Heart right ventricle (tissue), 16 donors: ENCODE data around the gene TMEM183A. TPM values are rescaled to one million over a fixed set of nuclear protein-coding genes. Genes with fewer than 3 reads are reported as not detected.

Experiments used
- ATAC-seq, 8 donors: fragments of 200-7000 bp; cut with Tn5 transposase; one replicate each; pipeline ENCODE4 v1.9.1; 2020; ENCODE audit warnings: mild to moderate bottlenecking in 8 of 8, moderate library complexity in 8 of 8, moderate number of reproducible peaks in 1 of 8
- DNase-seq, 2 donors: peaks; one replicate each; pipeline ENCODE4 v3.0.0-alpha.2; 2020
- H3K27ac ChIP-seq, 10 donors: fragments of 200-600 bp; sonication (generic) in 2 of 10; one replicate each; pipeline versions ENCODE4 v1.5.0 to v1.8.0; 2020 to 2022; ENCODE audit warnings: mild to moderate bottlenecking in 3 of 10
- H3K27me3 ChIP-seq, 7 donors: fragments of 200-600 bp; one replicate each; pipeline ENCODE4 v1.8.0; 2021 to 2022; ENCODE audit warnings: mild to moderate bottlenecking in 2 of 7
- H3K36me3 ChIP-seq, 9 donors: fragments of 200-600 bp; sonication (generic) in 1 of 9; one replicate each; pipeline versions ENCODE4 v1.5.0 to v1.8.0; 2020 to 2022; ENCODE audit warnings: mild to moderate bottlenecking in 2 of 9
- H3K4me1 ChIP-seq, 9 donors: fragments of 200-600 bp; sonication (generic) in 1 of 9; one replicate each; pipeline versions ENCODE4 v1.5.0 to v1.8.0; 2020 to 2022; ENCODE audit warnings: mild to moderate bottlenecking in 4 of 9
- H3K4me3 ChIP-seq, 10 donors: fragments of 200-600 bp; sonication (generic) in 2 of 10; one replicate each; pipeline versions ENCODE4 v1.5.0 to v1.8.0; 2020 to 2022; ENCODE audit warnings: mild to moderate bottlenecking in 7 of 10, moderate library complexity in 2 of 10
- H3K9me3 ChIP-seq, 11 donors: fragments of 200-600 bp in 10 of 11; sonication (generic) in 2 of 11; one replicate each; pipeline versions ENCODE4 v1.5.0 to v1.8.0; 2013 to 2022; ENCODE audit warnings: mild to moderate bottlenecking in 2 of 11, control low read depth in 1 of 11, moderate library complexity in 1 of 11
- CTCF ChIP-seq, 9 donors: fragments of 200-600 bp; sonication (generic) in 2 of 9; IDR thresholded peaks; one replicate each; pipeline versions ENCODE4 v1.5.0 to v1.8.0; 2021 to 2022; ENCODE audit warnings: antibody characterized with exemption in 9 of 9, mild to moderate bottlenecking in 5 of 9, moderate library complexity in 1 of 9
- WGBS, 2 donors: extraction: QIAGEN DNeasy Blood & Tissue Kit; methylation state at CpG; one replicate each; pipeline ENCODE4 v1.1.7; 2013; ENCODE audit warnings: inconsistent platforms in 1 of 2; 5-methylcytosine and 5-hydroxymethylcytosine counted together
- intact Hi-C, 10 donors: fragments of 100-400 bp; cut with DNase I; formaldehyde crosslinking; loops; one replicate each; pipeline versions ENCODE4 v1.11.1 to v1.14.2; 2022
- polyA plus RNA-seq, 2 donors: library from polyadenylated mRNA; stranded (reverse); fragments of 200-250 nt; gene quantifications; one replicate each; pipeline ENCODE4 v1.2.3, GENCODE V29; 2013
- total RNA-seq, 10 donors: library from RNA; stranded (reverse); fragmentation: NEBNext Ultra II Directional in 3 of 10; extraction: Animal tissue kit (Norgen Biotek cat#: 25700) in 3 of 10; gene quantifications; one replicate each; pipeline versions ENCODE4 v1.2.1 to v1.2.4, GENCODE V29; 2021 to 2023
- donor health status: Arrhythmogenic right ventricular cardiomyopathy.
- donor health status: ischemic (EF 13 %, LVEDD 7.1; RV severe dilation, severe dysfunction).
- donor health status: healthy with polysubstance abuse.
- donor health status: DM: no; HTN: yes; CAD: no.
- donor health status: DM: no; HTN: no; CAD: no.
- donor health status: ischemic (EF 25% LVEDD 6.9; RV normal size, moderate dysfunction).
- donor health status: ischemic (EF 25% LVEDD 5.7; RV mildly dilated, moderate dysfunction).
- donor health status: healthy.
- donor health status: DM: yes; HTN: yes; CAD: no.
- donor health status: Ischemic cardiomyopathy.
- donor health status: ischemic (EF 35%, LVEDD 5.7; RV mildly dilated, moderate dysfunction).
- donor health status: nonischemic (EF 11% LVEDD 7.7; RV severe dilation, severe dysfunction).
- donor health status: DM: yes; HTN: yes; CAD: no.
- donor health status: PGD.
- donor health status: ischemic (EF 29% LVEDD 5.4; RV normal size, mild dysfunction).
- donor health status: nonischemic (EF 23%, LVEDD 6.1; RV moderate dilation, normal function).

Gene TMEM183A
- total and polyA plus RNA-seq, 12 donors: 11.5 to 38.1 (median 21.1) TPM

GRCh38 chr1:202987922-202988583 is 19.1 kb upstream of the TMEM183A start:
- no peak overlapping the region for H3K4me3 ChIP-seq
- intact Hi-C loops: loop anchor here in 1 of 10 donors (10.0 kb wide), 1 partner anchor 63 kb away; the partner anchor contains the start of gene KLHL12
- peaks cover 0 to 20% (median 0%) of the 10 kb centered on the region in 9 donors for H3K4me1 ChIP-seq
- no peaks in the 10 kb centered on the region for H3K36me3 ChIP-seq
- WGBS, 2 donors: 53 to 89% methylated on average over 5 of the region's 5 CpGs
- peaks cover 0 to 6% (median 0%) of the 10 kb centered on the region in 11 donors for H3K9me3 ChIP-seq
- H3K27me3 ChIP-seq: peaks cover 0 to 32% (median 2%) of the 10 kb centered on the region in 7 donors
- no peak for DNase-seq
- ATAC-seq: no peak
- H3K27ac ChIP-seq: no peak overlapping the region
- no peak for TF ChIP-seq CTCF (IDR thresholded peaks at IDR 0.05)

- Histone ChIP-seq H3K4me3 (no peak overlapping the region), H3K4me1 (peaks cover 0 to 16% (median 0%) of the 10 kb centered on the region in 9 donors), H3K9me3 (peaks cover 0 to 6% (median 0%) of the 10 kb centered on the region in 11 donors), H3K36me3 (no peaks in the 10 kb centered on the region), H3K27ac (no peak overlapping the region), H3K27me3 (peaks cover 0 to 47% (median 17%) of the 10 kb centered on the region in 7 donors)
- no peak for ATAC-seq
- no peak for TF ChIP-seq CTCF (IDR thresholded peaks at IDR 0.05)
- intact Hi-C loops: loop anchor here in 7 of 10 donors (10.0 kb wide), 3 partner anchors 65 to 235 kb away; partner anchors contain the start of gene KLHL12 (in 2 of the 7)
- no peak for DNase-seq
- WGBS, 2 donors: 91% methylated on average over 2 of the region's 2 CpGs
Measured at GRCh38 chr1:202989879-202990278, 17.3 kb upstream of the TMEM183A start.

GRCh38 chr1:202991112-202991511 is 16.1 kb upstream of the TMEM183A start:
- H3K27ac ChIP-seq: no peak overlapping the region
- no peak overlapping the region for H3K4me3 ChIP-seq

GRCh38 chr1:202994756-202995155 is 12.4 kb upstream of the TMEM183A start:
- Histone ChIP-seq H3K36me3 (no peaks in the 10 kb centered on the region), H3K4me1 (peaks cover 0 to 13% (median 0%) of the 10 kb centered on the region in 9 donors), H3K27me3 (peaks cover 0 to 39% (median 25%) of the 10 kb centered on the region in 7 donors), H3K9me3 (peaks cover 0 to 6% (median 0%) of the 10 kb centered on the region in 11 donors), H3K27ac (no peak overlapping the region), H3K4me3 (no peak overlapping the region)
- ATAC-seq (no peak), DNase-seq (no peak)
- TF ChIP-seq CTCF (IDR thresholded peaks at IDR 0.05): no peak
- intact Hi-C loops: loop anchor here in 8 of 10 donors (5.0 to 10.0 kb wide), 4 partner anchors 67 to 240 kb away; partner anchors contain the start of gene KLHL12 (in 4 of the 8)
- WGBS, 2 donors: 56 to 72% methylated on average over 3 of the region's 3 CpGs

More at GRCh38 chr1:202991112-202991511, 16.1 kb upstream of the TMEM183A start:
- peaks cover 0 to 6% (median 0%) of the 10 kb centered on the region in 11 donors for H3K9me3 ChIP-seq
- H3K4me1 ChIP-seq: peaks cover 0 to 16% (median 0%) of the 10 kb centered on the region in 9 donors
- ATAC-seq (no peak), DNase-seq (no peak)
- TF ChIP-seq CTCF (IDR thresholded peaks at IDR 0.05): no peak
- H3K36me3 ChIP-seq: no peaks in the 10 kb centered on the region
- peaks cover 0 to 56% (median 25%) of the 10 kb centered on the region in 7 donors for H3K27me3 ChIP-seq
- intact Hi-C loops: loop anchor here in 6 of 10 donors (10.0 kb wide), 3 partner anchors 66 to 236 kb away; partner anchors contain the start of gene KLHL12 (in 1 of the 6)
